Cerebellar nuclear complex (tissue), 1 donor: Measurements from ENCODE around the gene ZDHHC14.

Experiments used
- DNase-seq, 2 experiments: peaks; one replicate each; lab custom pipeline; 2025; lab: John Stamatoyannopoulos, UW

ZDHHC14 gene

GRCh38 chr6:157625111-157625510, 244.1 kb downstream of the ZDHHC14 start:
- DNase-seq: no peak

DNA sequence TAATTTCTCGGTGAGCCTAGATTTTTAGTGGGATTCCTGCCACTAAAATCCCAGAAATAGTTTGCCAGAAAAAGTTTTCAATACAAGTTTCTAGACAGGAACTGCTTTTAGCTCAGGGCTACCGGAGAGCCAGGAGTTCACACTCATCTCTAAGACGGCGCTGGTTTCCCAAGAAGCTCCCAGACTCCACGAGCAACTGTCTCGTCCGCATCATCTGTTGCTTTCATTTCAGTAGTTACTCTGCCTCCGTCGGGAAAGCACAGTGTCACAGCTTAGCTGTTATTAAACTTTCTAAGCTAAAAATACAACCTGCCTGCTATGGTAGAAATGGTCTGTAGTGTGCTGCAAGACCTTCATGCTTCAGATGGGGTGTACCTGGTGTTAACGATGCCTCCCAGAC, 244.8 kb downstream of the ZDHHC14 start:
- DNase-seq: no peak

- DNase-seq: no peak
Observed at GRCh38 chr6:157627195-157627966, 246.4 kb downstream of the ZDHHC14 start.

DNA sequence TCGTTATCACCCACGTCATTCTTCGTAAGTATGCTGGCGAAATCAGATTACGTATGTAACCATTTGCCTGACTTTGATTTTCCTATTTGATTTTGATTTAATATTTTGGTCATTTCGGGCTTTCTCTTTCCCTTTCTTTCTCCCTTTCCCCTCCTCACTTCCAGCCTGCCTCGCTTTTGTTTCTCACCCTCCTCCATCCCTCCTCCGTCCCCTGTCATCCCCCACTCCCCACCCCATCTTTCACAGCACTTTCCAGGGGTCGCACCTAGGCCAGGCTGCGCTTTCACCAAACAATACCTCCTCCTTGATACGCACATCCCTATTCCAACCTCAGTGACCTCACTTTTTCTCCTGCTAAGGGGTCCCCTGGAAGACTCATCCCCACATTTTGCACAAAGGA, 247.5 kb downstream of the ZDHHC14 start:
- no peak for DNase-seq

- no peak for DNase-seq
Observed at GRCh38 chr6:157629220-157629619, 248.2 kb downstream of the ZDHHC14 start.

DNA sequence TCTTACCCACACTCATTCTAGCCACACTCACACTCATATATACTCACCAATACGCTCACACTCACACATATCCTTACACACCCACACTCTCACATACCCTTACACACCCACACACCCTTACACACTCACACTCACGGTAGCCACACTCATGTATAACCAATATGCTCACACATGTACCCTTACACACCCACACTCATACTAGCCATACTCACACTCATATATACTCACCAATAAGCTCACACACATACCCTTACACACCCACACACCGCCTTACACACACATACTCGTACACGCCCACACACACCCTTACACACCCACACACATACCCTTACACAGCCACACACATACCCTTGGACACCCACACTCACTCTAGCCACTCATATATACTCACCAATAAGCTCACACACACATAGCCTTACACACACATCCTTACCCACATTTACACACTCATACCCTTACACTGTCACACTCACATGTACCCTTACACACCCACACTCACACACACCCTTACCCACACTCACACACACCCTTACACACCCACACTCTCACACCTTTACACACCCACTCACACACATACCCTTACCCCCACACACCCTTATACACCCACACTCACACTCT, 249.6 kb downstream of the ZDHHC14 start:
- no peak for DNase-seq

GRCh38 chr6:157631412-157631811, 250.4 kb downstream of the ZDHHC14 start:
- DNase-seq: no peak

DNA sequence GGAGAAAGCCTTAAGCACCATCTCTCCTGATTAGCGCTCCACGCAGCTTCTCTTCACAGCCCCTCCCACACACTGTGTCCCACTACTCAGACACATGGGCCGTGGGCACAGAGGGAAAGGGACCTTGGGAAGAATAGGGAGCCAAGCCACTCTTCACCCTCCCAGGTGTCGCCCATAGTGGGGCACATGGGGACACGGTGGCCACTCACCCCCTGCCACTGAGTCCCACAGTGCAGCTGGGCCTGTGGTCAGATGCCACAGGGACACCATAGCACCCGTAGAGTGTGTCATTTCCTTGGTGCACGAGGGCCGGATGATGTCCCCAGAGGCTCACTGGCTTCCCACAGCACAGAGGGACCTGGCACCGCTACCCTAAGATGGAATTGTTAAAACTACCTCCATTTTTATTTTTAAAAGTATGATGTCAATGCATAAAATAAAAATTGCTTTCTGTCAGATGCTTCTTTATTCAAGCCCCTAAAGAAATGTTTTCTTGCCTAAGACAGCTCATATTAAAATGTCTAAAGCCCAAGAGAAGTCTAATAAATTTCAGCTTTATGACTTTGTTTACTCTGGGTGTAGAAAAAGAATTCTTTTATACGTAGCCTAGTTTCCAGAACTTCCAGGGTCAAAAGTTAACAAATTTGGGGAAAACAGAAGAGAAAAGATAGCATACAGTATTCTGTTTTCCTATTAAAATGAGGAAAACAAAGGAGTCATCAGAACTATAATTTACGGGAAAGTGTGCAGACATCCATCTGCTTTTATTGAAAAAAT, 251.0 kb downstream of the ZDHHC14 start:
- DNase-seq: no peak

GRCh38 chr6:157632821-157633220, 251.8 kb downstream of the ZDHHC14 start:
- DNase-seq: no peak

DNA sequence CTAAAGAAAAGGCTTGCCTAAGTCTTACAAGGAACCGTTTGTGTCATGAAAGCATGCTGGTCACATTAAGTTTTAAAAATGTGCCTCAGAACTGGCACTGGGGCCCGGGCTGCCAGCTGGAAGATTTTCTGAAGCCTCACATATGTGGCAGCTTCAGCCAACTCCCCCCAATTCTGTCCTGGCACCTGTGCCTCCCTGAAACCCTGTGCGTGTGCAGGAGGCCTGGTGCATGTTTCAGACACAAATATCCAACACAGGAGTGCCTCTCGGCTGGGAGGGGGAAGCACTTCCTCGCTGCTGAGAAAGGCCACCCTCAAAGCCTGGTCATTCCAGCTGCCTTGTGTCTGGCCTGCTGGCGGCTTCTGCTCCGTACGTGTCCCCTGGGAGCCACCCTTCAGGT, 253.6 kb downstream of the ZDHHC14 start:
- peak in 1 of 2 experiments; percentile 43 for DNase-seq

- DNase-seq: no peak
Observed at GRCh38 chr6:157635388-157636244, 254.6 kb downstream of the ZDHHC14 start.

DNA sequence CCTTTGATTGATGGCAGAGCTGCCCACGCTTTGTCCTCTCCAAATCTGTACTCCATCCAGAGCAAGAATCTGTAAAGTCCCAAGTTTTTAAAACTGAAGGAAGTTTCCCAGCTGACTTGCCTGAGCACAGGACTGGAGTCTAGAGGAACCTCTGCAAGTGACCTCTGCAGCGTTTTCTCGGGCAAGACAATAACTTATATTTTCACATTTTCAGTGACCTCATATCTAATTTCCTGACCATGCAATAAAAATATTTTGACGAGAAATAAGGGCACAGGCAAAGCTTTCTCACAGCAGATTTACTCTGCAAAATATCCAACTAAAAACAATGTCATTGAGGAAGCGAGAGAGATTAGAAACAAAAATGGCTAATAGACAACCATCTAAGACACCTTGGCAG, 256.5 kb downstream of the ZDHHC14 start:
- no peak for DNase-seq

GRCh38 chr6:157637941-157638662, 257.1 kb downstream of the ZDHHC14 start:
- no peak for DNase-seq

DNA sequence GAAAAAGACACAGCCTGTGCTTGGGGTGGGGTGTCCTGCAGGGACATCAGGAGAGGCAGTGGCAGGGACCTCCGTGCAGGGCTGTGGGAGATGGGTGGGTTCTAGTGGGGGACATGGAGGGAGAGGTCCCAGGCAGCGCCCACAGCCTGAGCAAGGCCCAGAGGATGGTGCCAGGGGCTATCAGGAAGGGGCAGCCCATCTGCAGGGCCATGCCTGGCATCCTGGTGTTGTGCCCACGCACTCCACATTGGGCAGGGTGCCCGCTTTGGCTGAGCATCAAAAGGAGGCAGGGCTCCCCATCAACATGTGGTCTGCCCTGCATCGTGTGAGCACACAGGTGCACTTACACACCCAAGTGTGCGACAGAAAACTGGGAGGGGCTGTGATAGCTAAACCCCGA, 257.8 kb downstream of the ZDHHC14 start:
- DNase-seq: no peak

GRCh38 chr6:157640746-157641451, 259.9 kb downstream of the ZDHHC14 start:
- DNase-seq: no peak

- DNase-seq: no peak
Observed at GRCh38 chr6:157641837-157642236, 260.8 kb downstream of the ZDHHC14 start.

GRCh38 chr6:157642736-157643135, 261.7 kb downstream of the ZDHHC14 start:
- DNase-seq: no peak

- DNase-seq: no peak
Observed at GRCh38 chr6:157644043-157644810, 263.2 kb downstream of the ZDHHC14 start.

DNA sequence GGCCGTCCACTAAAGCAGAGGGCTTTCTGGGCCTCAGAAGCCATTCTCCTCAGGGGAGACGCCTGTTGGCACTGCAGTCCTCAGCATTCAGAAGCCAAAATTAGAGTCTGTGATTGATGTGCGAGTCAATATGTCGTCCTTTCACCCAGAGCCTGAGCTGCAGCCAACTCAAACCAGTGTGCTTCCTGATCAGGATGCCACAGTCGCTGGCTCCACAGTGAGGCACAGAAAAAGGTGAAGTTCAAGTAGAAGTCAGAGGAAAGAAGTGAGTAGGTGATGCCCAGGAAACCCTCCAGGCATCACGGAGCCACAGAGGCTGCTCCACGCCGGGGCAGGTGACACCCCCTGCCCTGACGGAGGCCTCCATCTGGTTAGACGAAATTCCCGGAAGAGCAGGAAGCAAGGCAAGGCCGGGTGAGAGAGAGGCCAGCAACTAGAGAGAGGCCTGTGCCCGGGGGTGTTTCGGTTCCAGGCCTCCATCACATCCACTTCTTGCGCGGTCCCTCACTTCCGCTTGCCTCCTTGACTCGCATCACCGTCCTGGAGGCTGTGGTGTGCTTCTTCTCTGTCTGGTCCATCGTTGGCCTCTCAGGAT, 264.3 kb downstream of the ZDHHC14 start:
- DNase-seq: no peak
